ENCODE measurements around the gene HOXD10. TPM values are rescaled to one million over a fixed set of nuclear protein-coding genes. Genes with fewer than 3 reads are reported as not detected.

The HOXD10 gene
- total and polyA plus RNA-seq, 7 experiments from 2014 or later: not detected

GRCh38 chr2:176081837-176082524, 34.6 kb upstream of the HOXD10 start:
- Histone ChIP-seq H3K27me3 (ENCODE audit: control insufficient read depth in 2 of 2, insufficient read depth in 2 of 2, low read length in 2 of 2) (peaks cover 41 to 82% of the 10 kb centered on the region in 2 donors), H3K36me3 (ENCODE audit: control insufficient read depth in 2 of 3, insufficient read depth in 3 of 3, low read length in 3 of 3) (no peaks in the 10 kb centered on the region), H3K9me3 (ENCODE audit: control insufficient read depth in 2 of 3, low read length in 3 of 3) (peaks cover 0 to 63% (median 13%) of the 10 kb centered on the region in 3 experiments), H3K4me3 (ENCODE audit: low read length) (no peak overlapping the region), H3K4me1 (ENCODE audit: control insufficient read depth in 2 of 2, insufficient read depth in 2 of 2, low read length in 2 of 2) (peaks cover 0 to 7% of the 10 kb centered on the region in 2 donors), H3K27ac (ENCODE audit: low read depth, low read length) (no peak overlapping the region)
- intact Hi-C loops (cut with micrococcal nuclease): loop anchor here (1.0 to 10.0 kb wide), 2 partner anchors 25 to 1747 kb away; partner anchors contain the start of genes HOXD11 (in 1 of the 2) and SP9 (in 1 of the 2)
- peaks cover 4 to 80% (median 49%) of the 10 kb centered on the region in 11 donors for H3K9me3 Mint-ChIP-seq
- H3K4me1 Mint-ChIP-seq: peaks cover 0 to 32% (median 21%) of the 10 kb centered on the region in 7 donors
- POLR2A ChIA-PET: no interaction called here
- H3K36me3 Mint-ChIP-seq: peaks cover 0 to 44% (median 5%) of the 10 kb centered on the region in 5 donors
- CTCF ChIA-PET: no interaction called here
- H3K27ac Mint-ChIP-seq: peak overlapping the region; percentile 71 to 98 (median 87)
- peak overlapping the region in 7 of 10 donors; percentile 29 to 79 (median 57) for H3K4me3 Mint-ChIP-seq
- DNase-seq (no peak), ATAC-seq (no peak)
- peaks cover 61 to 81% (median 74%) of the 10 kb centered on the region in 5 donors for H3K27me3 Mint-ChIP-seq

- no peaks in the 10 kb centered on the region for H3K36me3 ChIP-seq (ENCODE audit: control insufficient read depth in 2 of 3, insufficient read depth in 3 of 3, low read length in 3 of 3)
- Mint-ChIP-seq H3K4me3 (peak overlapping the region in 6 of 10 donors; percentile 29 to 76 (median 58)), H3K27ac (peak overlapping the region in 8 of 9 donors; percentile 59 to 98 (median 74)), H3K9me3 (peaks cover 5 to 80% (median 50%) of the 10 kb centered on the region in 11 donors), H3K36me3 (peaks cover 0 to 45% (median 5%) of the 10 kb centered on the region in 5 donors), H3K4me1 (peaks cover 0 to 32% (median 21%) of the 10 kb centered on the region in 7 donors), H3K27me3 (peaks cover 66 to 82% (median 74%) of the 10 kb centered on the region in 5 donors)
- ChIA-PET POLR2A (no interaction called here), CTCF (no interaction called here)
- no peak for DNase-seq
- H3K9me3 ChIP-seq (ENCODE audit: control insufficient read depth in 2 of 3, low read length in 3 of 3): peaks cover 0 to 63% (median 13%) of the 10 kb centered on the region in 3 experiments
- H3K4me3 ChIP-seq (ENCODE audit: low read length): no peak overlapping the region
- H3K27me3 ChIP-seq (ENCODE audit: control insufficient read depth in 2 of 2, insufficient read depth in 2 of 2, low read length in 2 of 2): peaks cover 37 to 84% of the 10 kb centered on the region in 2 donors
- H3K27ac ChIP-seq (ENCODE audit: low read depth, low read length): no peak overlapping the region
- H3K4me1 ChIP-seq (ENCODE audit: control insufficient read depth in 2 of 2, insufficient read depth in 2 of 2, low read length in 2 of 2): peaks cover 0 to 7% of the 10 kb centered on the region in 2 donors
- intact Hi-C loops (cut with micrococcal nuclease): loop anchor here in 1 of 2 donors (10.0 kb wide), 1 partner anchor 1748 kb away; the partner anchor contains the start of gene SP9
- ATAC-seq: no peak
Measured at GRCh38 chr2:176082525-176082823, 34.1 kb upstream of the HOXD10 start.

- Histone ChIP-seq H3K36me3 (ENCODE audit: control insufficient read depth in 2 of 3, insufficient read depth in 3 of 3, low read length in 3 of 3) (no peaks in the 10 kb centered on the region), H3K4me3 (ENCODE audit: low read length) (no peak overlapping the region), H3K9me3 (ENCODE audit: control insufficient read depth in 2 of 3, low read length in 3 of 3) (peaks cover 0 to 63% (median 13%) of the 10 kb centered on the region in 3 experiments), H3K4me1 (ENCODE audit: control insufficient read depth in 2 of 2, insufficient read depth in 2 of 2, low read length in 2 of 2) (peaks cover 0 to 7% of the 10 kb centered on the region in 2 donors), H3K27me3 (ENCODE audit: control insufficient read depth in 2 of 2, insufficient read depth in 2 of 2, low read length in 2 of 2) (peaks cover 37 to 86% of the 10 kb centered on the region in 2 donors), H3K27ac (ENCODE audit: low read depth, low read length) (no peak overlapping the region)
- ChIA-PET POLR2A (no interaction called here), CTCF (no interaction called here)
- intact Hi-C loops (cut with micrococcal nuclease): loop anchor here in 1 of 2 donors (10.0 kb wide), 1 partner anchor 1748 kb away; the partner anchor contains the start of gene SP9
- Mint-ChIP-seq H3K4me1 (peaks cover 0 to 32% (median 22%) of the 10 kb centered on the region in 7 donors), H3K4me3 (peak overlapping the region in 8 of 10 donors; percentile 20 to 76 (median 58)), H3K27ac (peak overlapping the region; percentile 28 to 98 (median 82)), H3K9me3 (peaks cover 6 to 85% (median 50%) of the 10 kb centered on the region in 11 donors), H3K27me3 (peaks cover 69 to 88% (median 77%) of the 10 kb centered on the region in 5 donors), H3K36me3 (peaks cover 0 to 45% (median 5%) of the 10 kb centered on the region in 5 donors)
- ATAC-seq (no peak), DNase-seq (no peak)
Measured at GRCh38 chr2:176082824-176083751, 33.5 kb upstream of the HOXD10 start.

- peaks cover 66 to 88% (median 77%) of the 10 kb centered on the region in 5 donors for H3K27me3 Mint-ChIP-seq
- no peak within 1 kb of the TSS for H3K27ac ChIP-seq (ENCODE audit: low read depth, low read length)
- peaks cover 0 to 39% (median 2%) of the 10 kb centered on the region in 5 donors for H3K36me3 Mint-ChIP-seq
- H3K27me3 ChIP-seq (ENCODE audit: control insufficient read depth in 2 of 2, insufficient read depth in 2 of 2, low read length in 2 of 2): peaks cover 43 to 86% of the 10 kb centered on the region in 2 donors
- no peaks in the 10 kb centered on the region for H3K36me3 ChIP-seq (ENCODE audit: control insufficient read depth in 2 of 3, insufficient read depth in 3 of 3, low read length in 3 of 3)
- peaks cover 0 to 60% (median 13%) of the 10 kb centered on the region in 3 experiments for H3K9me3 ChIP-seq (ENCODE audit: control insufficient read depth in 2 of 3, low read length in 3 of 3)
- no peak within 1 kb of the TSS for H3K4me3 ChIP-seq (ENCODE audit: low read length)
- intact Hi-C loops (cut with micrococcal nuclease): loop anchor here (2.0 to 10.0 kb wide), 2 partner anchors 45 to 1749 kb away; partner anchors contain the start of genes HOXD8 (in 1 of the 2) and SP9 (in 1 of the 2)
- CTCF ChIA-PET: no interaction called here
- peaks cover 3 to 84% (median 44%) of the 10 kb centered on the region in 11 donors for H3K9me3 Mint-ChIP-seq
- H3K27ac Mint-ChIP-seq: peak within 1 kb of the TSS; percentile 28 to 98 (median 82)
- peaks cover 0 to 29% (median 23%) of the 10 kb centered on the region in 7 donors for H3K4me1 Mint-ChIP-seq
- peaks cover 0 to 7% of the 10 kb centered on the region in 2 donors for H3K4me1 ChIP-seq (ENCODE audit: control insufficient read depth in 2 of 2, insufficient read depth in 2 of 2, low read length in 2 of 2)
- POLR2A ChIA-PET: no interaction called here
- DNase-seq (no peak), ATAC-seq (no peak)
- H3K4me3 Mint-ChIP-seq: peak within 1 kb of the TSS in 9 of 10 donors; percentile 20 to 76 (median 57)
Measured at GRCh38 chr2:176083796-176084261, 32.7 kb upstream of the HOXD10 start, which contains the start of gene EVX2. EVX2 (minus strand) TSS chr2:176083962; CDS start chr2:176083776, 186 bp downstream.

- Mint-ChIP-seq H3K9me3 (peaks cover 2 to 75% (median 38%) of the 10 kb centered on the region in 11 donors), H3K27ac (peak overlapping the region; percentile 28 to 98 (median 82)), H3K36me3 (peaks cover 0 to 38% (median 0%) of the 10 kb centered on the region in 5 donors), H3K27me3 (peaks cover 65 to 88% (median 76%) of the 10 kb centered on the region in 5 donors), H3K4me3 (peak overlapping the region in 6 of 10 donors; percentile 5 to 69 (median 44)), H3K4me1 (peaks cover 0 to 22% (median 15%) of the 10 kb centered on the region in 7 donors)
- intact Hi-C loops (cut with micrococcal nuclease): loop anchor here (2.0 to 10.0 kb wide), 3 partner anchors 44 to 1750 kb away; partner anchors contain the start of genes HOXD8 (in 1 of the 2) and SP9 (in 1 of the 2)
- Histone ChIP-seq H3K36me3 (ENCODE audit: control insufficient read depth in 2 of 3, insufficient read depth in 3 of 3, low read length in 3 of 3) (no peaks in the 10 kb centered on the region), H3K27me3 (ENCODE audit: control insufficient read depth in 2 of 2, insufficient read depth in 2 of 2, low read length in 2 of 2) (peaks cover 42 to 85% of the 10 kb centered on the region in 2 donors), H3K4me3 (ENCODE audit: low read length) (no peak overlapping the region), H3K27ac (ENCODE audit: low read depth, low read length) (no peak overlapping the region), H3K9me3 (ENCODE audit: control insufficient read depth in 2 of 3, low read length in 3 of 3) (peaks cover 0 to 52% (median 13%) of the 10 kb centered on the region in 3 experiments), H3K4me1 (ENCODE audit: control insufficient read depth in 2 of 2, insufficient read depth in 2 of 2, low read length in 2 of 2) (peaks cover 0 to 2% of the 10 kb centered on the region in 2 donors)
- ChIA-PET CTCF (no interaction called here), POLR2A (no interaction called here)
- DNase-seq: no peak
- ATAC-seq: no peak
Measured at GRCh38 chr2:176084611-176085119, 31.9 kb upstream of the HOXD10 start.

Data from naive thymus-derived CD4-positive, alpha-beta T cell (primary cell).